OCI-LY7 (cell line): Measurements from ENCODE around the gene UBALD1. TPM values are rescaled to one million over a fixed set of nuclear protein-coding genes. Genes with fewer than 3 reads are reported as not detected.

ENCODE experiments used
- BruUV-seq: library from RNA; stranded (reverse); fragments of 400-500 nt; replicated peaks from 2 replicates; lab custom pipeline; 2021; lab: Mats Ljungman, UMichigan
- CTCF ChIA-PET: fragments of 300-600 bp; sonication (Branson Sonifier 250); formaldehyde crosslinking; loops from one replicate; lab custom pipeline; 2022; ENCODE audit warnings: antibody characterized with exemption; ENCODE audit not compliant: unreplicated experiment; lab: Charles Lee
- POLR2A ChIA-PET: fragments of 300-600 bp; sonication (Branson Sonifier 250); formaldehyde crosslinking; loops from one replicate; lab custom pipeline; 2022; ENCODE audit warnings: antibody characterized with exemption; lab: Charles Lee
- DNase-seq: peaks from one replicate; pipeline ENCODE4 v3.0.0-alpha.2; 2015; ENCODE audit warnings: low spot score
- H2AFZ ChIP-seq: fragments of 200-600 bp; sonication (generic), shearing (Covaris generic); 2 replicates; pipeline ENCODE4 v1.6.1; 2014; ENCODE audit warnings: mild to moderate bottlenecking, antibody characterized with exemption, low read length, moderate library complexity
- H3K27ac ChIP-seq: fragments of 200-600 bp; sonication (generic); 2 replicates; pipeline ENCODE4 v1.5.1; 2014; ENCODE audit warnings: mixed run types, low read depth, mild to moderate bottlenecking, moderate library complexity, low read length, inconsistent platforms; ENCODE audit not compliant: poor library complexity, severe bottlenecking
- H3K36me3 ChIP-seq: fragments of 200-600 bp; sonication (generic); 2 replicates; pipeline ENCODE4 v1.6.1; 2014; ENCODE audit warnings: mild to moderate bottlenecking, antibody characterized with exemption, low read length, moderate library complexity, mixed read lengths; ENCODE audit not compliant: insufficient read depth
- H3K4me1 ChIP-seq: fragments of 200-600 bp; sonication (generic); 2 replicates; pipeline ENCODE4 v1.5.1; 2014; ENCODE audit warnings: mild to moderate bottlenecking, low read length; ENCODE audit not compliant: insufficient read depth, poor library complexity, severe bottlenecking
- H3K4me2 ChIP-seq: fragments of 200-600 bp; sonication (generic); 2 replicates; pipeline ENCODE4 v1.6.1; 2014; ENCODE audit warnings: mild to moderate bottlenecking, low read length
- H3K4me3 ChIP-seq: fragments of 200-600 bp; sonication (generic); 2 replicates; pipeline ENCODE4 v1.5.1; 2014; ENCODE audit warnings: mild to moderate bottlenecking, low read depth, low read length; ENCODE audit not compliant: poor library complexity, severe bottlenecking
- H3K79me2 ChIP-seq: fragments of 200-600 bp; sonication (generic); 2 replicates; pipeline ENCODE4 v1.6.1; 2016; ENCODE audit warnings: low read depth, mild to moderate bottlenecking, low read length, moderate library complexity, mixed read lengths; ENCODE audit not compliant: insufficient read depth
- H3K9me2 ChIP-seq: fragments of 200-600 bp; sonication (generic); 2 replicates; pipeline ENCODE4 v1.6.1; 2016; ENCODE audit warnings: mild to moderate bottlenecking, low read length, mixed read lengths; ENCODE audit not compliant: insufficient read depth
- H3K9me3 ChIP-seq: fragments of 200-600 bp; sonication (generic); 2 replicates; pipeline ENCODE4 v1.6.1; 2014; ENCODE audit warnings: mild to moderate bottlenecking, mixed run types, low read length, mixed read lengths
- H4K20me1 ChIP-seq: fragments of 200-600 bp; sonication (generic); 2 replicates; pipeline ENCODE4 v1.6.1; 2014; ENCODE audit warnings: mild to moderate bottlenecking, antibody characterized with exemption, low read length, moderate library complexity, mixed read lengths; ENCODE audit not compliant: insufficient read depth
- EZH2phosphoT487 ChIP-seq: fragments of 200-600 bp; sonication (generic); IDR thresholded peaks from 2 replicates; pipeline ENCODE4 v1.6.1; 2018; ENCODE audit warnings: low read depth, borderline replicate concordance, mild to moderate bottlenecking, mixed run types, antibody characterized with exemption, low read length, moderate library complexity, mixed read lengths
- intact Hi-C: fragments of 100-400 bp; cut with micrococcal nuclease; formaldehyde crosslinking; loops from one replicate; pipeline ENCODE4 v1.10.0; 2022; ENCODE audit not compliant: unreplicated experiment
- total RNA-seq, 2 experiments: library from RNA; depleted of rRNA in 1 of 2; stranded (reverse); fragments of >200 nt in 1 of 2; shearing (Covaris generic) in 1 of 2; gene quantifications; 2 replicates each; pipeline ENCODE4 v1.2.3, GENCODE V29; 2014 to 2022
- TF ChIP-seq, protein P1 (sequence below): fragments of 200-600 bp; sonication (generic); conservative IDR thresholded peaks from 2 replicates; pipeline ENCODE4 v1.5.1; 2014; ENCODE audit warnings: mild to moderate bottlenecking, antibody characterized with exemption, low read length, moderate library complexity, mixed read lengths

Gene UBALD1
- total RNA-seq, 2 experiments from 2014 or later = 11.1 to 34.1 TPM

DNA sequence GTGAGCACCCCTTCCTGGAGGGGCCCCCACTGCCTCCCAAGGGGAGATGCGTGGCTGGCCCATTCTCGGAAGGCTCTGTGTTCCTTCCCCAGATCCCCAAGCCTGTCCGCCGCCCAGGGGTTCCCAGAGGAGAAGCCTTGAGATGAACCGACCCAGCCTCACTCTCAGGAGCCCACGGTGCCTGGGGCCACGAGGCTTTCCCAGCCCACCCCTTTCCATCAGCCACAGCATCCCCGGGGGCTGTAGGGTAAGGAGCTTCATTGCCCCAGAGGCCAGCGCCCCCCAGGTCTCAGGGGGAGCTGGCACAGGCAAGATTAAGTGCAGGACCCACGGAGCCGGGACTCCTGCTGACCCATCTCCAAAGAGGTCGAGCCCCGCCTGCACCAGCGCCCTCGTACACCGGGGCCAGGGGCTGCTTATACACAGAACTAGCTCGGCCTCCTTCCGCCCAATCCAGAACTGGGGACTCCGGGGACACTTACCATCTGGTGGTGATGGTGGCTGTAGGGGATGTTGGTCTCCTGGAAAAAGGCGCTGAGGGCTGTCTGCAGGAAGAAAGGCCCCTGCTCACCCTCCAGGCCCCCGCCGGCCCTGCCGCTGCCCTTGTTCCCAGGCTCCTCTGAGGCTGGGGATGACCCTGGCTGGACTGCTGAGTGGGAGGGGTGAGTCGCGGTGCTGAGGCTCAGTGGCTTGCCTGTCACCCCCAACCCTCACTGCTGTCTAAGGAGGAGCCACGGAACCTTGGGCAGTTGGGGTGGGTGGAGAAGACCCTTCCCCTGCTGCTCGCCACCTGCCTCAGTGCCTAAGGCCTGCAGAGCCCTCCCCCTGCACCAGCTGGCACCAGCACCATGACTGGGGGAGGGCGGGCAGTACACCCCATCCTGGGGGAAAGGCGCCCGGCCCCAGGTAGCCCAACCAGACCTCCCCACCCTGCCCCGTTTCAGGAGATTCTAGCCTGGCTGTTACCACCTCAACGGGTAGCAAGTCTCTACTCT lies 4.4 kb downstream of the UBALD1 start:
- no TSS peak for BruUV-seq
- TF ChIP-seq EZH2phosphoT487 = no peak
- TF ChIP-seq, protein P1, sequence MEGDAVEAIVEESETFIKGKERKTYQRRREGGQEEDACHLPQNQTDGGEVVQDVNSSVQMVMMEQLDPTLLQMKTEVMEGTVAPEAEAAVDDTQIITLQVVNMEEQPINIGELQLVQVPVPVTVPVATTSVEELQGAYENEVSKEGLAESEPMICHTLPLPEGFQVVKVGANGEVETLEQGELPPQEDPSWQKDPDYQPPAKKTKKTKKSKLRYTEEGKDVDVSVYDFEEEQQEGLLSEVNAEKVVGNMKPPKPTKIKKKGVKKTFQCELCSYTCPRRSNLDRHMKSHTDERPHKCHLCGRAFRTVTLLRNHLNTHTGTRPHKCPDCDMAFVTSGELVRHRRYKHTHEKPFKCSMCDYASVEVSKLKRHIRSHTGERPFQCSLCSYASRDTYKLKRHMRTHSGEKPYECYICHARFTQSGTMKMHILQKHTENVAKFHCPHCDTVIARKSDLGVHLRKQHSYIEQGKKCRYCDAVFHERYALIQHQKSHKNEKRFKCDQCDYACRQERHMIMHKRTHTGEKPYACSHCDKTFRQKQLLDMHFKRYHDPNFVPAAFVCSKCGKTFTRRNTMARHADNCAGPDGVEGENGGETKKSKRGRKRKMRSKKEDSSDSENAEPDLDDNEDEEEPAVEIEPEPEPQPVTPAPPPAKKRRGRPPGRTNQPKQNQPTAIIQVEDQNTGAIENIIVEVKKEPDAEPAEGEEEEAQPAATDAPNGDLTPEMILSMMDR = no peak
- CTCF ChIA-PET = no interaction called here
- Histone ChIP-seq H3K9me2 (no peaks in the 10 kb centered on the region), H3K4me2 (no peak overlapping the region), H4K20me1 (no peaks in the 10 kb centered on the region), H3K4me1 (peaks cover 15% of the 10 kb centered on the region), H3K4me3 (no peak overlapping the region), H2AFZ (no peak overlapping the region), H3K36me3 (no peaks in the 10 kb centered on the region), H3K27ac (no peak overlapping the region), H3K9me3 (no peaks in the 10 kb centered on the region), H3K79me2 (0 out of 2 replicates have a peak, but pooled peaks cover 6% of the 10 kb centered on the region)
- DNase-seq = no peak
- POLR2A ChIA-PET = no interaction called here
- intact Hi-C loops = loop anchor here (10.0 kb wide), 2 partner anchors 154 to 196 kb away; partner anchors contain the start of genes CORO7 and ZNF500

DNA sequence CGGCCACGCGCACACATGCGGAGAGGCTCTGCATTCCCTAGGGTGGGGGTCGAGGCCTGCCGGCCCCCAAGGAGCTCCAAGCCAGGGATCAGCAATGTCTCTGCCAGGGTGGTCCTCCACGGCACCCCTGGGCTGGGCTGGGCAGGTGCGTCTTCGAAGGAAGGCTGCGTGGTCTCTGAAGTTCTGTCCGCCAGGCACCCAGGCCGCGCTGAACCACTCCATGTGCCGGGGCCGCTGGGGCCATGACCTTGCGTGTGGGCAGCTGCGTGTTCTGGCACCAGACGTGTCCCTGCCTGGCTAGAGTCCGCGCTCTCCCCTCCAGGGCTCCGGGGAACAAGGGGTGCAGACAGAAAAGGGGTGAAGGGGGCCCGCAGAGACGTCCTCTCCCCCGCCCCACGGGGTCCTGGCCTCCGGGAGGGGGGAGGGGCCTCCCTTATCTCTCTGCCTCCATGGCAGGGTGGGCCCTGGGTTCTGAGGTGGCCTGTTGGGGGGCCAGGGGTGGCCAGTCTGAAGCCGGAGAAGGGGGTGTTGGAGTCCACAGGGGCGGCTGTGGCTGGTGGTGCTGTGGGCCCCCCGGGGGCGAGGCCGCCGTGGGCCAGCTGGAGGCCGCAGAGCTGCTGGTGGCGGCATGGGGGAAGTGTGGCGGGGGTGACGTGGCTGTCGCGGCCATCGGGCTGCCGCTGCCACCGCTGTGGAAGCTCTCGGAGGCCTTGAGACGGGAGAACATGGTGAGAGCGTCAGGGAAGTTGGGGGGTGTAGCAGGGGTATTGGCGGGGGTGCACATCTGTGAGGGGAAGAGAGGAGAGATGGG lies 5.3 kb downstream of the UBALD1 start:
- ChIA-PET POLR2A (no interaction called here), CTCF (no interaction called here)
- no peak overlapping the region for H3K4me2 ChIP-seq
- no peaks in the 10 kb centered on the region for H3K36me3 ChIP-seq
- H3K4me3 ChIP-seq = no peak overlapping the region
- no peak for TF ChIP-seq EZH2phosphoT487
- TF ChIP-seq, protein P1 = no peak
- H3K9me2 ChIP-seq = no peaks in the 10 kb centered on the region
- no peaks in the 10 kb centered on the region for H4K20me1 ChIP-seq
- intact Hi-C loops = loop anchor here (10.0 kb wide), 2 partner anchors 155 to 195 kb away; partner anchors contain the start of genes CORO7 and ZNF500
- H2AFZ ChIP-seq = no peak overlapping the region
- H3K4me1 ChIP-seq = peaks cover 12% of the 10 kb centered on the region
- 0 out of 2 replicates have a peak, but pooled peaks cover 6% of the 10 kb centered on the region for H3K79me2 ChIP-seq
- no peak overlapping the region for H3K27ac ChIP-seq
- H3K9me3 ChIP-seq = no peaks in the 10 kb centered on the region
- no peak for DNase-seq
- TSS peak; percentile 61 for BruUV-seq
